K562 (cell line): Measurements from ENCODE around the gene PLEKHN1. TPM values are rescaled to one million over a fixed set of nuclear protein-coding genes. Genes with fewer than 3 reads are reported as not detected.

Experiments
- ATAC-seq: fragments of 200-7000 bp; cut with Tn5 transposase; 3 replicates; pipeline ENCODE4 v1.9.1; 2020; ENCODE audit warnings: moderate library complexity
- BruUV-seq: library from RNA; stranded (reverse); fragments of 400-500 nt; replicated peaks from 2 replicates; lab custom pipeline; 2021; lab: Mats Ljungman, UMichigan
- CTCF ChIA-PET: fragments of 300-600 bp; formaldehyde crosslinking; extraction: SDS; loops from one replicate; lab custom pipeline; 2021; ENCODE audit warnings: low intra/inter-chr PET ratio; lab: Yijun Ruan, JAX
- POLR2A ChIA-PET: fragments of 300-600, 350-650 bp; sonication (Branson Sonifier 250); formaldehyde crosslinking; extraction: SDS; loops from one replicate; lab custom pipeline; 2021; ENCODE audit warnings: antibody characterized with exemption, inconsistent platforms; lab: Yijun Ruan, JAX
- DNase-seq, 4 experiments: peaks; one replicate each; pipeline versions ENCODE4 v3.0.0 to v3.0.0-alpha.2; 2011 to 2018; ENCODE audit warnings: low spot score in 3 of 4, mixed read lengths in 3 of 4; ENCODE audit errors: extremely low read depth in 1 of 4
- FAIRE-seq: peaks from 2 replicates; lab custom pipeline; 2011; peaks lifted over from hg19 to GRCh38; lab: Jason Lieb, UNC
- H2AFZ ChIP-seq: 2 replicates; pipeline ENCODE4 v1.6.0; 2011; ENCODE audit warnings: low read depth, low read length, control low read depth, inconsistent platforms
- H3K27ac ChIP-seq: fragments of 200-600 bp; 3 replicates; pipeline ENCODE4 v1.8.0; 2011; ENCODE audit warnings: low read depth, mild to moderate bottlenecking, control low read depth, inconsistent platforms, low read length, moderate library complexity, mixed read lengths; ENCODE audit errors: extremely low read depth
- H3K27me3 ChIP-seq, 2 experiments: fragments of 300-600 bp in 1 of 2; 2 replicates in 1 of 2; 3 replicates in 1 of 2; pipeline versions ENCODE4 v1.6.0 to v1.8.0; 2011; ENCODE audit warnings: inconsistent platforms in 2 of 2, low read length in 2 of 2, mild to moderate bottlenecking in 1 of 2, mixed read lengths in 1 of 2, moderate library complexity in 1 of 2; ENCODE audit not compliant: control insufficient read depth in 2 of 2, insufficient read depth in 2 of 2
- H3K36me3 ChIP-seq: fragments of 300-600 bp; 3 replicates; pipeline ENCODE4 v1.8.0; 2011; ENCODE audit warnings: mild to moderate bottlenecking, low read length, inconsistent platforms; ENCODE audit not compliant: control insufficient read depth, insufficient read depth
- H3K4me1 ChIP-seq, 2 experiments: fragments of 200-600 bp in 1 of 2; replicated peaks in 1 of 2; 2 replicates in 1 of 2; 3 replicates in 1 of 2; pipeline versions ENCODE4 v1.5.1 to v1.8.0; 2011; ENCODE audit warnings: inconsistent platforms in 2 of 2, low read length in 2 of 2, mild to moderate bottlenecking in 1 of 2, mixed read lengths in 1 of 2, moderate library complexity in 1 of 2; ENCODE audit not compliant: control insufficient read depth in 2 of 2, insufficient read depth in 2 of 2
- H3K4me2 ChIP-seq: 2 replicates; pipeline ENCODE4 v1.6.1; 2011; ENCODE audit warnings: low read length, control low read depth, inconsistent platforms, mixed read lengths; ENCODE audit not compliant: insufficient read depth
- H3K4me3 ChIP-seq: fragments of 200-600 bp; sonication (generic), shearing (Covaris generic); 2 replicates; pipeline ENCODE4 v1.5.1; 2016; ENCODE audit warnings: control low read depth, inconsistent platforms
- H3K79me2 ChIP-seq: fragments of 200-600 bp; 3 replicates; pipeline ENCODE4 v1.8.0; 2011; ENCODE audit warnings: low read length, inconsistent platforms; ENCODE audit not compliant: control insufficient read depth, insufficient read depth
- H3K9ac ChIP-seq, 2 experiments: 2 replicates each; pipeline versions ENCODE4 v1.6.0 to v1.6.1; 2011; ENCODE audit warnings: low read depth in 2 of 2, low read length in 2 of 2, control low read depth in 1 of 2, inconsistent platforms in 1 of 2, mild to moderate bottlenecking in 1 of 2, mixed read lengths in 1 of 2; ENCODE audit not compliant: insufficient read depth in 1 of 2
- H3K9me1 ChIP-seq: one replicate; pipeline ENCODE4 v1.6.0; 2011; ENCODE audit warnings: inconsistent platforms, mild to moderate bottlenecking, low read length, moderate library complexity; ENCODE audit not compliant: control insufficient read depth, insufficient read depth
- H3K9me3 ChIP-seq: replicated peaks from 2 replicates; pipeline ENCODE4 v1.5.1; 2011; ENCODE audit warnings: low read depth, low read length, inconsistent platforms; ENCODE audit not compliant: control insufficient read depth, insufficient read depth
- H4K20me1 ChIP-seq: replicated peaks from 2 replicates; pipeline ENCODE4 v1.6.1; 2011; ENCODE audit warnings: low read length, inconsistent platforms, mixed read lengths; ENCODE audit not compliant: control insufficient read depth, insufficient read depth
- CTCF ChIP-seq, 3 experiments: IDR thresholded peaks in 2 of 3; conservative IDR thresholded peaks in 1 of 3; 2 replicates each; pipeline ENCODE4 v1.5.1; 2011 to 2012; ENCODE audit warnings: low read length in 3 of 3, mild to moderate bottlenecking in 3 of 3, control low read depth in 2 of 3, improper control_type of control experiment in 1 of 3, inconsistent platforms in 1 of 3, low read depth in 1 of 3, mixed read lengths in 1 of 3, moderate library complexity in 1 of 3; ENCODE audit not compliant: insufficient read depth in 2 of 3
- CTCFL ChIP-seq: IDR thresholded peaks from 2 replicates; pipeline ENCODE4 v1.6.1; 2011; ENCODE audit warnings: borderline replicate concordance, low read depth, mild to moderate bottlenecking, moderate library complexity, low read length; ENCODE audit not compliant: insufficient read depth, poor library complexity, severe bottlenecking
- HMGN3 ChIP-seq: IDR thresholded peaks from 2 replicates; pipeline ENCODE4 v1.6.1; 2011; ENCODE audit warnings: borderline replicate concordance, low read depth, mild to moderate bottlenecking, mixed read lengths, low read length; ENCODE audit not compliant: insufficient read length; ENCODE audit errors: extremely low read depth
- MEIS2 ChIP-seq: fragments of 450-650 bp; IDR thresholded peaks from 2 replicates; pipeline ENCODE4 v1.6.1; 2014; ENCODE audit warnings: mild to moderate bottlenecking; ENCODE audit not compliant: partially characterized antibody
- NONO ChIP-seq, 2 experiments: fragments of 200-400 bp in 1 of 2; fragments of 450-650 bp in 1 of 2; formaldehyde crosslinking in 1 of 2; IDR thresholded peaks; 2 replicates each; pipeline ENCODE4 v1.6.1; 2017; ENCODE audit warnings: low read depth in 2 of 2, mild to moderate bottlenecking in 2 of 2, moderate library complexity in 2 of 2, low read length in 1 of 2
- NR4A1 ChIP-seq, 2 experiments: fragments of 250-450 bp in 1 of 2; fragments of 450-650 bp in 1 of 2; sonication (Bioruptor Pico) in 1 of 2; IDR thresholded peaks; 2 replicates each; pipeline versions ENCODE4 v1.4.0 to v1.6.1; 2016 to 2020; ENCODE audit warnings: mild to moderate bottlenecking in 2 of 2, missing compliant biosample characterization in 1 of 2, missing genetic modification characterization in 1 of 2, moderate library complexity in 1 of 2
- POLR2B ChIP-seq: fragments of 450-650 bp; IDR thresholded peaks from 2 replicates; pipeline ENCODE4 v1.6.1; 2018; ENCODE audit warnings: low read depth; ENCODE audit not compliant: partially characterized antibody
- POLR2G ChIP-seq: fragments of 200-400 bp; formaldehyde crosslinking; IDR thresholded peaks from 2 replicates; pipeline ENCODE4 v1.6.1; 2017; ENCODE audit warnings: low read depth, mild to moderate bottlenecking, antibody characterized with exemption, low read length, moderate library complexity
- RHOXF2B ChIP-seq: fragments of 250-450 bp; sonication (Bioruptor Pico); conservative IDR thresholded peaks from 2 replicates; pipeline ENCODE4 v1.5.1; 2021
- ZBTB7A ChIP-seq: IDR thresholded peaks from 2 replicates; pipeline ENCODE4 v1.6.1; 2011; ENCODE audit warnings: low read depth, mild to moderate bottlenecking, low read length, moderate library complexity, borderline replicate concordance; ENCODE audit not compliant: control insufficient read depth
- WGBS: fragments of 100-300 bp; shearing (Covaris generic); methylation state at CpG from one replicate; pipeline ENCODE4 v1.1.6; 2016; ENCODE audit warnings: low coverage, mixed read lengths; ENCODE audit not compliant: insufficient coverage; ENCODE audit errors: missing lambda C conversion rate; 5-methylcytosine and 5-hydroxymethylcytosine counted together
- in situ Hi-C: fragments of 300-500 bp; cut with MboI; formaldehyde crosslinking; loops from 4 replicates; pipeline ENCODE4 v1.15.0; 2018; ENCODE audit warnings: inconsistent platforms, mixed read lengths
- intact Hi-C: fragments of 100-400 bp; cut with micrococcal nuclease; formaldehyde crosslinking; loops from 2 replicates; pipeline ENCODE4 v1.14.2; 2022
- polyA plus RNA-seq, 8 experiments: library from polyadenylated mRNA; depleted of rRNA in 4 of 8; stranded (reverse) in 5 of 8; unstranded in 3 of 8; fragments of >200 nt; fragmentation: Nextera tagmentation in 2 of 8; fragmentation: Illumina TruSeq in 1 of 8; extraction: Ambion mirVana in 2 of 8; extraction: Trizol in 1 of 8; gene quantifications; 2 replicates each; pipeline versions ENCODE4 v1.2.1 to v1.2.3, GENCODE V29; 2011 to 2014; ENCODE audit warnings: inconsistent platforms in 1 of 8, missing spikeins in 1 of 8
- total RNA-seq, 7 experiments: library from RNA; depleted of rRNA in 6 of 7; stranded (reverse); fragments of >200 nt in 6 of 7; fragmentation: Illumina TruSeq in 2 of 7; extraction: Trizol in 2 of 7; gene quantifications; 2 replicates each; pipeline versions ENCODE4 v1.2.1 to v1.2.3, GENCODE V29; 2011 to 2021; ENCODE audit warnings: low replicate concordance in 1 of 7

The PLEKHN1 gene
- total and polyA plus RNA-seq, 9 of the 15 experiments (the other 6 are each of a cell fraction or from before 2014, with no cell fraction given) = 0.07 to 1.5 (median 0.13) TPM; not detected in 2

- TF ChIP-seq MEIS2 = no peak
- TF ChIP-seq NONO (IDR thresholded peaks at IDR 0.05; ENCODE audit: low read depth in 2 of 2, low read length in 1 of 2) = 0 out of 4 replicates have a peak, but pooled peaks of 1 of the 2 experiments have one; percentile 38
- TF ChIP-seq HMGN3 = peak; percentile 13
- peak; percentile 64 for TF ChIP-seq POLR2G
- peak in 1 of 3 experiments; percentile 29; a peak in 1 of 6 replicates for TF ChIP-seq CTCF (IDR thresholded peaks at IDR 0.05 in 2 of 3, conservative IDR thresholded peaks at IDR 0.05 in 1 of 3; ENCODE audit: insufficient read depth in 2 of 3, low read depth in 1 of 3, low read length in 3 of 3)
- TF ChIP-seq ZBTB7A = peak; percentile 76; the same call in 1 of the 2 replicates
- TF ChIP-seq NR4A1 (CRISPR knock-in tag; IDR thresholded peaks at IDR 0.05) = no peak
- no peak for TF ChIP-seq NR4A1 (tag; IDR thresholded peaks at IDR 0.05)
- TF ChIP-seq RHOXF2B (CRISPR knock-in tag) = no peak
- no peak for TF ChIP-seq POLR2B
- TF ChIP-seq CTCFL = peak; percentile 33
- H3K4me3 ChIP-seq = peak overlapping the region; percentile 29; the same call in 1 of the 2 replicates
Measured at GRCh38 chr1:942411-942821, 23.9 kb upstream of the PLEKHN1 start.

More at GRCh38 chr1:942411-942821, 23.9 kb upstream of the PLEKHN1 start:
- no peaks in the 10 kb centered on the region for H3K9me1 ChIP-seq
- H3K36me3 ChIP-seq = peaks cover 38% of the 10 kb centered on the region; the same call in 2 of the 3 replicates
- no TSS peak for BruUV-seq
- no peaks in the 10 kb centered on the region for H3K27me3 ChIP-seq
- intact Hi-C loops (no loop called here), in situ Hi-C loops (no loop called here)
- ATAC-seq (peak; percentile 1; the same call in 1 of the 3 replicates), DNase-seq (peak; percentile 47 to 61 (median 54)), FAIRE-seq (no peak)
- POLR2A ChIA-PET = interaction anchor here (0.6 to 1.4 kb wide), 7 partner anchors 10 to 145 kb away, joined by 3 to 6 read pairs (median 3); partner anchors contain the start of gene PLEKHN1
- H3K9ac ChIP-seq = peak overlapping the region in 1 of 2 experiments; percentile 76; a peak in 2 of 4 replicates
- H3K27ac ChIP-seq = no peak overlapping the region
- WGBS = 3% methylated on average over 24 of the region's 48 CpGs
- H3K4me2 ChIP-seq = no peak overlapping the region
- H3K79me2 ChIP-seq = no peaks in the 10 kb centered on the region
- peaks cover 28 to 92% of the 10 kb centered on the region in 2 experiments for H3K4me1 ChIP-seq
- H3K9me3 ChIP-seq = no peaks in the 10 kb centered on the region
- no peak overlapping the region for H2AFZ ChIP-seq
- CTCF ChIA-PET = no interaction called here
- H4K20me1 ChIP-seq = peaks cover 21% of the 10 kb centered on the region; the same call in 1 of the 2 replicates
